Fibroblast of skin of left biceps (primary cell): Measurements from ENCODE around the gene TNRC6B.
"Not testable (repeated sequence)": the region's sequence is repeated elsewhere in the genome, so short reads cannot be mapped to it uniquely, and the experiment has no call there.

Experiments used
- DNase-seq, 2 experiments: peaks; one replicate each; pipeline ENCODE4 v3.0.0-alpha.2; 2013; ENCODE audit warnings: low read depth in 2 of 2

TNRC6B gene

GRCh38 chr22:40181323-40181722 is 3.6 kb downstream of the TNRC6B start:
- no peak for DNase-seq

DNA sequence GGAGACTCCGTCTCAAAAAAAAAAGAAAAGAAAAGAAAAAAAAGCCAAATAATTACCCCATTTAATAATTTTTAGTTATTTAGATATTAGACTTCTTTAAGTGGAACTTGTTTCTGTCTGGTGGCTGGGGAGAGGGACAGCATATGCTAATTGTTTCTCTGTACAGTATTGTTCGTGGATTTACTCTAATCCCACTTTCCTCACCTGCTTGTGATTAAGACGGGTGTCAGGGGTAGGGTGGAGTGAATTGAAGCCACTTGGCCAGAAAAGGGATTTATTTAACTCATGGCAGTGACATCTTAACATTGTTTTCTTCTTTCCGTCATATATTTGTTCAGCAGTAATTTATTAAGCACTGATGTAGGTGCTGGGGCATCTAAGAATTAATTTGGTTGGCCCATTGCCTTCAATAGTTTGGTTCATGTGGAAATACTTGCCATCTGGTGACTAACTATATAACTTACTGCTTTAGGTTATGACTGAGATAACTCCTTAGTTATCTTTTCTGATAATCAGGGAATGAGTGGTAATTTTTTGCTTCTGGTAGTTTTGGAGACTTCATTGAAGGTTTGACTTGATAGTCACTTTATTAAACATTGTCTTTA is 4.6 kb downstream of the TNRC6B start:
- no peak for DNase-seq

GRCh38 chr22:40183029-40183581 is 5.4 kb downstream of the TNRC6B start:
- DNase-seq: peak; percentile 53 to 61

DNA sequence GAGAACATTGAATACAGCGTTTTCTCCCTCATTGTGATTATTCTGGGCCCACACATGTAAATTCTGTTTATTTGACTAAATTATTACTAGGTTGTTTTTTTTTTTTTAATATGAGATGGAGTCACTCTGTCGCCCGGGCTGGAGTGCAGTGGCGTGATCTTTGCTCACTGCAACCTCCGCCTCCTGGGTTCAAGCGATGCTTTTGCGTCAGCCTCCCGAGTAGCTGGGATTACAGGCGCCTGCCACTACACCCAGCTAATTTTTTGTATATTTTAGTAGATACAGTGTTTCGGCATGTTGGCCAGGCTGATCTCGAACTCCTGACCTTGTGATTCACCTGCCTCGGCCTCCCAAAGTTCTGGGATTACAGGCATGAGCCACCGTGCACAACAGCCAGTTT is 5.9 kb downstream of the TNRC6B start:
- not testable (repeated sequence) for DNase-seq

DNA sequence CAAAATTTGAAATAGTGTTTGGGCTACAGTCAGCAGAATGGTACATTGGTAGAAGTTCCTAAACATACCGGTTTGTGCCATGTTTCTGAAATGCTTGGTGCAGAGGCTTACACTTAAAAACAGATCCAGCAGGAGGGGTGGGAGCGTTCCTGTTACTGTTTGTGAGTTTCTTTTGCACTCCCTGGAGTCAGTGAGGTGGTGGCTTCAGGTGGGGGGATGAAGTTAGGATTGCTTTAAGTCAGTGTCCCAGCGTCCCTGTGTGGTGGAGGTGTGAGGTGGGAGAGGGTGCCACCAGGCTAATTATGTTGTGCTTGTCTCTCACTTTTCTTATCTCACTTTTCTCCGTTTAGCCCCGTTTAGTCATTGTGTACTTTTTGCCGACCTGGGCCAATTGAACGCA is 9.7 kb downstream of the TNRC6B start:
- DNase-seq: no peak

DNA sequence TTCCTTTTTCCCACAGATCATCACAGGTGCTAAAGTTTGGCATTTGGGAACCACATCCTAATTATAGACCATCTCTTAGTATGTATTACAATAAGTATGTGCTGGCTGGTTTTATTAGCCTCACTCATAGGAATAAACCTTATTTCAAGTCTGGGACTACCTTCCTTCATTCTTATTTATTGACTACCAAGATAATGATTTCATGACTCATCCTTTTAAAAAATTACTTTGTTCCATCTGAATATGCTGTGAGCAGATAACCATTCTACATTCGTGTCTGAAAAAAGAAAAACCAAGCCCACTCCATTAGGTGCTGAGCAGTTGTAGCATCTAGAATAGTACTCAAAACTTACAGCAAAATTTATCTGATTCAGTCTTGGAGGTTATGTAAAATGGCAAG is 12.3 kb downstream of the TNRC6B start:
- no peak for DNase-seq

- DNase-seq: no peak
These were observed 12.8 kb downstream of the TNRC6B start for GRCh38 chr22:40190501-40190900.

- DNase-seq: no peak
These were observed 16.0 kb downstream of the TNRC6B start for GRCh38 chr22:40193429-40194421.

DNA sequence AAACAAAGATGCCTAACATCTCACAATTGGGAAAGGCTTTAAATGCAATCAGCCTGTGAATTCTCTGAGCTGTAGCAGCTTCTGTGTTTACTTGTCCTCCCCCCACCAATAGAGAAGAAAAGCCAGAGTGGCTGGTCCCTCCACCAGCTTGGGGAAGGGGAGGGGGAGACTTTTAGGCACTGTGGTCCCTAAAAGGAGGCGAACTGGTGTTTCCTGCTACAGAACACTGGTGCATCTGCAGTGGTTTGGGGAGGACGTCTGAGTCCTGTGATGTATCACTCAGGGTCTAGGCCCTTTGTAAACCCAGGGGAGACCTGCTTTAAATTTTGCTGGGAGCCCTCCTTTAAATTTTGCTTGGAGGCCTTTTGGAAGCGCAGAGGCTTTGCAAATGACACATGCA is 16.9 kb downstream of the TNRC6B start:
- no peak for DNase-seq

DNA sequence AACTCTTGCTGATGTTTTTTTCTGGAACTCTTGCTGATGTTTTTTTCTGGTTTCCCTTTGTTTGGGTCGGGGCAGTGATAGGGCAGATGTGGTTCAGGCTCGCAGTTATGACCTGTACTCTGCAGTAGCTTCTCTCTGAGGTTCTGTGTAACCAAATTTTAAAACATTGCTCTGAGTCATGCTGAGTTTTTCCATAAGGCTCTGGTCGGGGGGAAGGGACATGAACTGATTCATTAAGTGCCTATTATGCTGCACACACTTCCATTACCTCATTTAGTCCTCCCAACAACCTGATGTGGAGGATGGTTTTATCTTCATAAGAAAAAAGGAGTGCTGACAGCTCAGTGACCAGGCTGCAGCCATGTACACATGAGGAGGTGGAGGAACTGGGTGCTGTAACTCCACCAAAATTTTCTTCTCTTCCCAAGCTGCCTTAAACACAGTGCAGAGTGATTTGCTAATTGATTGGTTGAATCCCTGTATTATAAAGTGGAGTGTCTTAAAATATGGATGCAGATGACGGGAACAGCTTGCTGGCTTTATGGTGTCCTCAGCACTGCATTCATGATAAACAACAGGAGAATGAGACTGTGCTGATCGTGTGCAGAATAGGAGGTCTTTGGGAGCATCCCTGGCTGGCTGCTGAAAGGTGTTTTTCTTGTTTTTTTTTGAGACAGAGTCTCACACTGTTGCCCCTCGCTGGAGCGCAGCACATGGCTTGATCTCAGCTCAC is 19.1 kb downstream of the TNRC6B start:
- DNase-seq: peak; percentile 73 to 77

DNA sequence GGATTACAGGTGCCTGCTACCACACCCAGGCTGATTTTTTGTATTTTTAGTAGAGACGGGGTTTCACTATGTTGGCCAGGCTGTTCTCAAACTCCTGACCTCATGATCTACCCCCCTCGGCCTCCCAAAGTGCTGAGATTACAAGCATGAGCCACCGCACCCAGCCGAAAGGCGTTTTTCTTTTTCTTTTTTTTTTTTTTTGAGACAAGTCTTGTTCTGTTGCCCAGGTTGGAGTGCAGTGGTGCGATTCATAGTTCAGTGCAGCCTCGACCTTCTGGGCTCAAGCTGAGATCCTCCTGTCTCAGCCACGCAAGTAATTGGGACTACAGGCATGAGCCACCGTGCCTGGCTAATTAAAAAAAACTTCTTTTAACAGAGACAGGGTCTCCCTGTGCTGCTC is 19.7 kb downstream of the TNRC6B start:
- DNase-seq: not testable (repeated sequence)

- DNase-seq: no peak
These were observed 21.0 kb downstream of the TNRC6B start for GRCh38 chr22:40198733-40199132.

DNA sequence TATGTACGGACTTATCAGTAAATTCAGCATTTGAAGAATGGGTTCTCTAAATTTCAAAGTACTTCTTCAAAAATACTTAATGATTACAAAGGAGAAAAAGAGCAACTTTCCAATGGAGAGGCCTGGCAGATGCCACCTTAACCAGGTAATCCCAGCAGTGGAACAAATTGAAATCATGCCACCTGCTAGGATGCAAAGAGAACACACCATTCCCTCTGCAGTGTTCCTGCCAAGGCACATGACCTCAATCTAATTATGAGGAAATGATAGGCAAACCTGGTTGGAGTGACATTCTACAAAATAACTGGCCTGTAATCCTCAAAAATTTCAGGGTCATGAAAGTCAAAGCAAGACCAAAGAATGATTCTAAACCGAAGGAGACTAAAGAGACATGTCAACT is 21.5 kb downstream of the TNRC6B start:
- no peak for DNase-seq

- DNase-seq: no peak
These were observed 22.1 kb downstream of the TNRC6B start for GRCh38 chr22:40199852-40200251.

DNA sequence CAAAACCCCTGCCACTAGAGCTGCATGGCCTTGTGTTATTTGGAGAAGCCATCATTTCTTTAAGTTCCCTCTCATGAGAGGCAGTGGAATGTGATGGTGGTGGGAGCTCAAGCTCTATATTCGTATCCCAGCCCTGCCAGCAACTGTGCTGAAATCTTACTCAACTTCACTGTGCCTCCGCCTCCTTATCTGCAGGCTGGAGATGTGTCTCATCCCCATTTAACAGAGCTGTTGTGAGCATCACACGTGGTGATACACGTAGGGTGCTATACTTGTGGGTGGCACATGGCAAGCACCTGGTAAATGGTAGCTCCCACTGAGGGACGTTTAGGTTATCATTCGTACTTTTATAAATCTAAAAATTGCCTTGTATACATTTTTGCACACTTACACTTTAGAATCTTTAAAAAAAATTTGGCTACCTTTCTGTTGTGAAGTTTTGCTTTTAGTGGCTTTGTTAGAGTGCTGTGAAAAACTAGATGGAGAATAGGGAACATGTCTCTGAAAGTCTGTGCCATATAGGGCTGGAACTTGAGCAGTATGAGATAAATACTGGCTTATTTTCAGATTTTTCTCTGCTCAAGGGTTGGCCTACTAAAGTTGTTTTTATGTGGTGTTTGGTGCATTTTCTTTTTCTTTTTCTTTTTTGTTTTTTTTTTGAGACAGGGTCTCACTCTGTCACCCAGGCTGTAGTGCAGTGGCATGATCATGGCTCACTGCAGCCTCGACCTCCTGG is 23.2 kb downstream of the TNRC6B start:
- DNase-seq: no peak

DNA sequence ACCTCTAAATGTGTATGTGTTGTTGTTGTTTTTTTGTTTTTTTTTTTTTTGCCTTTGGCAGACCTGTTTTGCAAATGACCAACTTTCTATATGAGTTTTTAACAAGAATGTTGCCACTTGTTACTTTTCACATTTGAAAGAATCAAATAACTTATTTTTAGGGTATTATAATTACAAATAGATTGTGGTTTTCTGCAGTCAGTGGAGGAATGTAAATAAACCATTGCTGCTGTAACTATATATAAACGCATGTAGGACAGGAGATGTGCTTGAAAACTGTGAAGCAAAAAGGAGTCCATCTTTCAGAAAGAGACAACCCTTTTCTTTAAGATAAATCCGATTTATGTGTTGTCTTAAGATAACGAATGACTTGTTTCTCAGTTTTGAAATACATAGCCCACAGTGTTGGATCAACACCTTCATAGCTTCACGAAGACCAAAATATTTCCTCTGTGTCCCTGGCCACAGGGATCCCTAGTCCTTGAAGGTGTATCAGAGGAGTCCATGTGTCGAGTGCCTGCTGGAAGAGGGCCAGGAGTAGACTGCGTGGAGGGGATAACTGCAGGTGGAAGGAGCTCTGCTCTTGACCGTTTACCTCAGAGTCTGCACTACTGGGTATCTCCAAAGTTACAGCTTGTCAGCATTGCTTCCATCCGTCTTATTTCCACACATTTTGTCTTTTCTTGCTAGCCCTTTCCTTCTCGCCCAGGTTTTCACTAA is 24.7 kb downstream of the TNRC6B start:
- DNase-seq: no peak

DNA sequence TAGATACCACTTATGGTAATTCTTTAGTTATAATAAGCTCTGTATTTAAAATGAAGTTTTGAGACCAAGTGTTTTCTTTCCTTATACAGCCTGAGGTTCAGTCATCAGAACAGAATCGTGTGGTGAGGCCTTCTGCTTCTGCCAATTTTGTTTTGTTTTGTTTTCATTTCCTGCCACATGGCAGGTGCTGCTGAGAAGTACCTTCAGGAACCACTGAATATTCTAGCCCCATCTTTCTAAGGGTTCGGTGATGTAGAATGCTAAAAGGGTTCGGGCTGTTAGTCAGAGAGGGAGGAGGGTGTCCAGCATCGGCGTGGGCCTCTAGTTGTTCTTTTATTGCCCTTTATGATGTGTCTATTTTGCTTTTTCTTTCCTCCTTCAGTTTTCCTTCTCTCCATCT is 25.8 kb downstream of the TNRC6B start:
- DNase-seq: no peak

DNA sequence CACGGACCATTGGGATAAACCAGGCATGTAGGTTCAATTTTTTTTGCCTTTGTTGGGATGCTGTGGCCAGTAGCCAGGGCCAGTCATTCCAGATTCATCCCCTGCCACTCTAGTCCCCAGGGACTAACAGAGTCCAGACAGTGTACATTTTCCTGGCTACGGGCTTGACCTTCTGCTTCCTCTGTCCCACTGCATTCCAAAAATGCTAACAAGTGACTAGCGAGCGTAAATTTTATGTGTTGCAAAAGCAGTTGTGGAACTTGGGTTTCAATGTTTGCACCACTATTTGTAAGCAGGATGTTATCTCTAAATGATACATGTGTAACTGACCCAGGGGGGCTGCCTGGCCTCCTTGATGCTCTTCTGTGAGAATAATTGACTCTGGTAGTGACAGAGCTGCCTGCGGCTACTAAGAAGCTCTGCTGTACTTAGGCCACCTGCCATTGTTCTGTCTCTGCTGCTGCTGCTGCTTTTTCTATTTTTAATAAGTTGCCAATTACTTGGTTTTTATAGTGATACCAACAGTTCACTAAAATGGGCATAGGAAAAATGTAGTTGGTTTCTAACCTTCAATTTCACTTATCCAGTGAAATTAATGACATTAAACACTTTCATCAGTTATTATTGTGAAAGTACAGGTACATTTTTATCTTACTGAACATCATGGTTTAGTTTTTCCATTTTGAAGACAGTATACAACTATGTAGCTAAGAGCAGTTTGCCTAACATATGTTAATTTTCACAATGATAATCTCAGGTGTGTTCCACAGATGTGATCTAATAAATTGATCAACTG is 26.8 kb downstream of the TNRC6B start:
- no peak for DNase-seq

GRCh38 chr22:40206561-40206960 is 28.8 kb downstream of the TNRC6B start:
- no peak for DNase-seq

DNA sequence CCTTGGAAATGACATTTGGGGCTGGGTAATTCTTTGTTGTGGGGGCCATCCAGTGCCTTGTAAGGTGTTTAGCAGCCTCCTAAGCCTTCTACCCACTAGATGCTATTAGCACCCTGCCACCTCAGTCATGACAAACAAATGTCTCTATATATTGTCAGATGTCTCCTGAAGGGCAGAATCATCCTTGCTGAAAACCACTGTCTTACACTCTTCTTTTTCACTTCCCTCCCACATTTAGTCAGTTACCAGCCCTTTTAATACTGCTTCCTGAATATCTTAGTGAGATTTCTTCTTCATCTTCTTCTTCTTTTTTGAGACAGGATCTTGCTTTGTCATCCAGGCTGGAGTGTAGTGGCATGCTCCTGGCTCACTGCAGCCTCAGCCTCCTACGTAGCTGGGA is 33.1 kb downstream of the TNRC6B start:
- no peak for DNase-seq
